ENCODE results near the gene LRFN2.

The LRFN2 gene

DNA sequence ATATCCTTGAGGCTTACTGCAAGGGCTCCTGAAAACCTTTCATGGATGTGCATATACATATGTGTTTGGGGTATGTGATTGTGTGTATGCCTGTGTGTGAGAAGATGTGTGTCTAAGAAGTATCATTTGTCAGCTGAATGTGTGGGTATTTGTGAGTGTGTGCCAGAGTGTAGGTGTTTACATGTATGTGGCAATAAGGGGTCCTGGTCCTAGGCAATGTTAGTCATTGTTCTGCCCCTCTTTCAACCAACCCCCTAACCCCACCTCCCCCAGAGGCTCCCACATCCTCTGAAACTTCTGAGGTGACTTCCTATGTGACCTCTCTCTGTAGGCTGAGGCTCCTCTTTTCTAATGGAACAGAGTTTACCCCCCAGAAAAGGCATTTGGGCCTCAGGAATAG, 186.4 kb downstream of the LRFN2 start:
- Histone ChIP-seq H3K27ac (ENCODE audit: low read depth, low read length) (no peak overlapping the region), H3K4me2 (ENCODE audit: low read length) (no peak overlapping the region), H3K4me3 (ENCODE audit: low read length) (no peak overlapping the region), H3K36me3 (ENCODE audit: control insufficient read depth, low read length) (no peaks in the 10 kb centered on the region), H3K9me2 (replicated peaks; ENCODE audit: control insufficient read depth, low read length) (no peaks in the 10 kb centered on the region), H3K4me1 (ENCODE audit: control insufficient read depth, low read length) (no peaks in the 10 kb centered on the region), H3K27me3 (ENCODE audit: control insufficient read depth, low read length) (no peaks in the 10 kb centered on the region), H3K9me3 (ENCODE audit: control insufficient read depth, insufficient read depth, low read length) (no peaks in the 10 kb centered on the region), H3K79me2 (ENCODE audit: control insufficient read depth, low read length) (no peaks in the 10 kb centered on the region), H3F3A (ENCODE audit: control insufficient read depth, insufficient read depth) (no peaks in the 10 kb centered on the region), H4K20me1 (ENCODE audit: control insufficient read depth, insufficient read depth, low read depth, low read length) (no peaks in the 10 kb centered on the region)
- TF ChIP-seq CTCF (IDR thresholded peaks at IDR 0.05; ENCODE audit: low read depth, low read length, poor library complexity, severe bottlenecking) (no peak), EZH2phosphoT487 (IDR thresholded peaks at IDR 0.05; ENCODE audit: borderline replicate concordance, low read length) (no peak)

DNA sequence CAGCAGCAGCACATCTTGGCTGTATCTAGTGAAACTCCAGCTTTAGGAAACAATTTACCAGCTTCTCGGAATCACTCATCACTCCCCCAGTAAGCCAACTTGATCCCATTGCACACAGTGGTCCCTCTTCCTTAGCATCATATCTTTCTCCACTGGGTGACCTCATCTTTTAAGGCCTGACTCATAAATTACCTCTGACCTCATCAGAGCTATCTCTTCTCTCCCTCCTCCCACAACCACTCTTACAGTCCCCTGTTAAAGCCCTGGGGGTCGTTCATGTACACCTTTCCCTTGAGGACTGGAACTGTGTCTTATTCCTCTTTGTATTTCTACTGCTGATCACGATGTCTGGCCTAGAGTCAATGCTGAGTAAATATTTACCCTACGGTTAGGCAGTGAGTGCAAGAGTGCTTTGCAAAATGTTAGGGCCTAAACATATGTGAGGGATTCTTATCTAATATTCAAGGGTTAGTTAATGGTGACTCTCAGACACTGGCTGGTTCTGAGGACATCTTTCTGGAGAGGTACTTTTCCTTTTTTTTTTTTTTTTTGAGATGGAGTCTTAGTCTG, 187.2 kb downstream of the LRFN2 start:
- TF ChIP-seq EZH2phosphoT487 (IDR thresholded peaks at IDR 0.05; ENCODE audit: borderline replicate concordance, low read length) = no peak
- no peak for TF ChIP-seq CTCF (IDR thresholded peaks at IDR 0.05; ENCODE audit: low read depth, low read length, poor library complexity, severe bottlenecking)
- no peaks in the 10 kb centered on the region for H3K9me2 ChIP-seq (replicated peaks; ENCODE audit: control insufficient read depth, low read length)
- no peaks in the 10 kb centered on the region for H4K20me1 ChIP-seq (ENCODE audit: control insufficient read depth, insufficient read depth, low read depth, low read length)
- no peak overlapping the region for H3K4me2 ChIP-seq (ENCODE audit: low read length)
- H3K36me3 ChIP-seq (ENCODE audit: control insufficient read depth, low read length) = no peaks in the 10 kb centered on the region
- no peak overlapping the region for H3K4me3 ChIP-seq (ENCODE audit: low read length)
- H3K27ac ChIP-seq (ENCODE audit: low read depth, low read length) = no peak overlapping the region
- H3K9me3 ChIP-seq (ENCODE audit: control insufficient read depth, insufficient read depth, low read length) = no peaks in the 10 kb centered on the region
- H3K4me1 ChIP-seq (ENCODE audit: control insufficient read depth, low read length) = no peaks in the 10 kb centered on the region
- no peaks in the 10 kb centered on the region for H3K27me3 ChIP-seq (ENCODE audit: control insufficient read depth, low read length)
- no peaks in the 10 kb centered on the region for H3F3A ChIP-seq (ENCODE audit: control insufficient read depth, insufficient read depth)
- H3K79me2 ChIP-seq (ENCODE audit: control insufficient read depth, low read length) = no peaks in the 10 kb centered on the region

- no peaks in the 10 kb centered on the region for H3K36me3 ChIP-seq (ENCODE audit: control insufficient read depth, low read length)
- H3K4me3 ChIP-seq (ENCODE audit: low read length) = no peak overlapping the region
- H3K79me2 ChIP-seq (ENCODE audit: control insufficient read depth, low read length) = no peaks in the 10 kb centered on the region
- no peaks in the 10 kb centered on the region for H3F3A ChIP-seq (ENCODE audit: control insufficient read depth, insufficient read depth)
- no peak overlapping the region for H3K27ac ChIP-seq (ENCODE audit: low read depth, low read length)
- no peak overlapping the region for H3K4me2 ChIP-seq (ENCODE audit: low read length)
- H3K9me3 ChIP-seq (ENCODE audit: control insufficient read depth, insufficient read depth, low read length) = no peaks in the 10 kb centered on the region
- no peaks in the 10 kb centered on the region for H3K27me3 ChIP-seq (ENCODE audit: control insufficient read depth, low read length)
- H4K20me1 ChIP-seq (ENCODE audit: control insufficient read depth, insufficient read depth, low read depth, low read length) = no peaks in the 10 kb centered on the region
- no peaks in the 10 kb centered on the region for H3K4me1 ChIP-seq (ENCODE audit: control insufficient read depth, low read length)
- no peak for TF ChIP-seq CTCF (IDR thresholded peaks at IDR 0.05; ENCODE audit: low read depth, low read length, poor library complexity, severe bottlenecking)
- no peaks in the 10 kb centered on the region for H3K9me2 ChIP-seq (replicated peaks; ENCODE audit: control insufficient read depth, low read length)
These were observed 188.2 kb downstream of the LRFN2 start for GRCh38 chr6:40398810-40399477.
